DOHH2 (cell line): ENCODE measurements around the gene GALNT9.

Experiments used
- CTCF ChIP-seq: fragments of 200-600 bp; sonication (generic); IDR thresholded peaks from one replicate; pipeline ENCODE4 v1.5.1; 2014; ENCODE audit warnings: antibody characterized with exemption, mild to moderate bottlenecking, low read depth, low read length; ENCODE audit not compliant: poor library complexity, severe bottlenecking
- EZH2phosphoT487 ChIP-seq: fragments of 200-600 bp; sonication (generic); IDR thresholded peaks from 2 replicates; pipeline ENCODE4 v1.6.1; 2017; ENCODE audit warnings: borderline replicate concordance, mild to moderate bottlenecking, antibody characterized with exemption, low read length, moderate library complexity, mixed read lengths

DNA sequence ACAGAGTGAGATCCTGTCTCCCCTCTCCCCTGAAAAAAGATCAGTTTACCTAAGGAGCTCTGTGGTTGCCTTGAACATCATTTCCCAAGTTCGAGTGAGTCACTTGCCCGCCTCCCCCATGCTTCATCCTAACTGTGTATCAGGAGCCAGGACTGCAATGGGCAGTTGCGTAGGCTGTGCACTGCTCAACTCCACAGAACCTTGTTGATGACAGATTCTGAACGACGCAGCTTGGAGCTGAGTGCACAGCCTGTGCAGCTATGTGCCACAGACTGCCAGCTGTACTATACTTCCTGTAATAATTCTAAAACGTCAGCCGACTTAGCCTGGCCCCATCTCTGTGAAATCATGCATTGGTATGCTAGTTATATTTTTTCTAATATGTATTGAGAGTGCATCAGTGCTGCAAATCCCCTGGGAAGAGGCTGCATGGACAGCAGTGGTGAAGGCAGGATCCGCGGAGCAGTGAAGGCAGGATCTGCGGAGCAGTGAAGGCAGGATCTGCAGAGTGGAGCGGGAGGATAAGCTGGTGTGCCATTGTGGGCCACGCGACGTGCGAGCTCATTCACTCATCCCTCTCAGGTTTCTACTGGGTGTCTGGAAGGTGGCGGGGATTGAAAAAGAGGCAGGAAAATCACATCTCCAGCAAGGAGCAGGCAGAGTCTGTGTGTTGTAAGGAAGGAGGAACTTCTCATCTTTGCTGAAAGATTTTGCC lies 80.8 kb downstream of the GALNT9 start:
- TF ChIP-seq CTCF, result no peak
- no peak for TF ChIP-seq EZH2phosphoT487
